K562 (cell line): ENCODE measurements around the gene TMCO4. TPM values are rescaled to one million over a fixed set of nuclear protein-coding genes. Genes with fewer than 3 reads are reported as not detected.

Experiments used
- ATAC-seq: fragments of 200-7000 bp; cut with Tn5 transposase; 3 replicates; pipeline ENCODE4 v1.9.1; 2020; ENCODE audit warnings: moderate library complexity
- BruUV-seq: library from RNA; stranded (reverse); fragments of 400-500 nt; replicated peaks from 2 replicates; lab custom pipeline; 2021; lab: Mats Ljungman, UMichigan
- CTCF ChIA-PET: fragments of 300-600 bp; formaldehyde crosslinking; extraction: SDS; loops from one replicate; lab custom pipeline; 2021; ENCODE audit warnings: low intra/inter-chr PET ratio; lab: Yijun Ruan, JAX
- POLR2A ChIA-PET: fragments of 300-600, 350-650 bp; sonication (Branson Sonifier 250); formaldehyde crosslinking; extraction: SDS; loops from one replicate; lab custom pipeline; 2021; ENCODE audit warnings: antibody characterized with exemption, inconsistent platforms; lab: Yijun Ruan, JAX
- DNase-seq, 4 experiments: peaks; one replicate each; pipeline versions ENCODE4 v3.0.0 to v3.0.0-alpha.2; 2011 to 2018; ENCODE audit warnings: low spot score in 3 of 4, mixed read lengths in 3 of 4; ENCODE audit errors: extremely low read depth in 1 of 4
- FAIRE-seq: peaks from 2 replicates; lab custom pipeline; 2011; peaks lifted over from hg19 to GRCh38; lab: Jason Lieb, UNC
- H2AFZ ChIP-seq: 2 replicates; pipeline ENCODE4 v1.6.0; 2011; ENCODE audit warnings: low read depth, low read length, control low read depth, inconsistent platforms
- H3K27ac ChIP-seq: fragments of 200-600 bp; 3 replicates; pipeline ENCODE4 v1.8.0; 2011; ENCODE audit warnings: low read depth, mild to moderate bottlenecking, control low read depth, inconsistent platforms, low read length, moderate library complexity, mixed read lengths; ENCODE audit errors: extremely low read depth
- H3K27me3 ChIP-seq, 2 experiments: fragments of 300-600 bp in 1 of 2; 2 replicates in 1 of 2; 3 replicates in 1 of 2; pipeline versions ENCODE4 v1.6.0 to v1.8.0; 2011; ENCODE audit warnings: inconsistent platforms in 2 of 2, low read length in 2 of 2, mild to moderate bottlenecking in 1 of 2, mixed read lengths in 1 of 2, moderate library complexity in 1 of 2; ENCODE audit not compliant: control insufficient read depth in 2 of 2, insufficient read depth in 2 of 2
- H3K36me3 ChIP-seq: fragments of 300-600 bp; 3 replicates; pipeline ENCODE4 v1.8.0; 2011; ENCODE audit warnings: mild to moderate bottlenecking, low read length, inconsistent platforms; ENCODE audit not compliant: control insufficient read depth, insufficient read depth
- H3K4me1 ChIP-seq, 2 experiments: fragments of 200-600 bp in 1 of 2; replicated peaks in 1 of 2; 2 replicates in 1 of 2; 3 replicates in 1 of 2; pipeline versions ENCODE4 v1.5.1 to v1.8.0; 2011; ENCODE audit warnings: inconsistent platforms in 2 of 2, low read length in 2 of 2, mild to moderate bottlenecking in 1 of 2, mixed read lengths in 1 of 2, moderate library complexity in 1 of 2; ENCODE audit not compliant: control insufficient read depth in 2 of 2, insufficient read depth in 2 of 2
- H3K4me2 ChIP-seq: 2 replicates; pipeline ENCODE4 v1.6.1; 2011; ENCODE audit warnings: low read length, control low read depth, inconsistent platforms, mixed read lengths; ENCODE audit not compliant: insufficient read depth
- H3K4me3 ChIP-seq: fragments of 200-600 bp; sonication (generic), shearing (Covaris generic); 2 replicates; pipeline ENCODE4 v1.5.1; 2016; ENCODE audit warnings: control low read depth, inconsistent platforms
- H3K79me2 ChIP-seq: fragments of 200-600 bp; 3 replicates; pipeline ENCODE4 v1.8.0; 2011; ENCODE audit warnings: low read length, inconsistent platforms; ENCODE audit not compliant: control insufficient read depth, insufficient read depth
- H3K9ac ChIP-seq, 2 experiments: 2 replicates each; pipeline versions ENCODE4 v1.6.0 to v1.6.1; 2011; ENCODE audit warnings: low read depth in 2 of 2, low read length in 2 of 2, control low read depth in 1 of 2, inconsistent platforms in 1 of 2, mild to moderate bottlenecking in 1 of 2, mixed read lengths in 1 of 2; ENCODE audit not compliant: insufficient read depth in 1 of 2
- H3K9me1 ChIP-seq: one replicate; pipeline ENCODE4 v1.6.0; 2011; ENCODE audit warnings: inconsistent platforms, mild to moderate bottlenecking, low read length, moderate library complexity; ENCODE audit not compliant: control insufficient read depth, insufficient read depth
- H3K9me3 ChIP-seq: replicated peaks from 2 replicates; pipeline ENCODE4 v1.5.1; 2011; ENCODE audit warnings: low read depth, low read length, inconsistent platforms; ENCODE audit not compliant: control insufficient read depth, insufficient read depth
- H4K20me1 ChIP-seq: replicated peaks from 2 replicates; pipeline ENCODE4 v1.6.1; 2011; ENCODE audit warnings: low read length, inconsistent platforms, mixed read lengths; ENCODE audit not compliant: control insufficient read depth, insufficient read depth
- ARID2 ChIP-seq: fragments of 450-650 bp; IDR thresholded peaks from 2 replicates; pipeline ENCODE4 v1.6.1; 2017; ENCODE audit warnings: antibody characterized with exemption, mild to moderate bottlenecking
- BDP1 ChIP-seq: IDR thresholded peaks from 3 replicates; pipeline ENCODE4 v1.6.1; 2011; ENCODE audit not compliant: insufficient read length, insufficient read depth
- EWSR1 ChIP-seq: fragments of 450-650 bp; IDR thresholded peaks from 2 replicates; pipeline ENCODE4 v1.6.1; 2018; ENCODE audit warnings: borderline replicate concordance, mild to moderate bottlenecking, low read depth, moderate library complexity; ENCODE audit not compliant: partially characterized antibody
- HMGXB4 ChIP-seq: sonication (generic); formaldehyde crosslinking; IDR thresholded peaks from 2 replicates; pipeline ENCODE4 v1.8.1; 2023; ENCODE audit warnings: mild to moderate bottlenecking, missing genetic modification reagents
- ID3 ChIP-seq, 2 experiments: fragments of 250-450 bp in 1 of 2; fragments of 450-650 bp in 1 of 2; sonication (Bioruptor Pico) in 1 of 2; IDR thresholded peaks; 2 replicates each; pipeline versions ENCODE4 v1.6.1 to v1.8.0; 2016 to 2021; ENCODE audit warnings: mild to moderate bottlenecking in 2 of 2, moderate library complexity in 2 of 2, missing compliant biosample characterization in 1 of 2, missing genetic modification characterization in 1 of 2
- IRF2 ChIP-seq: sonication (generic); formaldehyde crosslinking; IDR thresholded peaks from 2 replicates; pipeline ENCODE4 v1.8.1; 2022; ENCODE audit warnings: mild to moderate bottlenecking, missing genetic modification reagents
- MTA3 ChIP-seq: fragments of 450-650 bp; formaldehyde crosslinking; IDR thresholded peaks from 2 replicates; pipeline ENCODE4 v1.6.1; 2017; ENCODE audit warnings: mild to moderate bottlenecking, borderline replicate concordance
- PHTF2 ChIP-seq: fragments of 250-450 bp; sonication (Bioruptor Pico); IDR thresholded peaks from 2 replicates; pipeline ENCODE4 v1.5.0; 2021; ENCODE audit warnings: mild to moderate bottlenecking
- TRIM28 ChIP-seq: fragments of 450-650 bp; IDR thresholded peaks from 2 replicates; pipeline ENCODE4 v1.6.1; 2017
- ZNF217 ChIP-seq: sonication (generic); formaldehyde crosslinking; IDR thresholded peaks from 2 replicates; pipeline ENCODE4 v1.8.0; 2022; ENCODE audit warnings: mild to moderate bottlenecking, missing genetic modification reagents
- WGBS: fragments of 100-300 bp; shearing (Covaris generic); methylation state at CpG from one replicate; pipeline ENCODE4 v1.1.6; 2016; ENCODE audit warnings: low coverage, mixed read lengths; ENCODE audit not compliant: insufficient coverage; ENCODE audit errors: missing lambda C conversion rate; 5-methylcytosine and 5-hydroxymethylcytosine counted together
- in situ Hi-C: fragments of 300-500 bp; cut with MboI; formaldehyde crosslinking; loops from 4 replicates; pipeline ENCODE4 v1.15.0; 2018; ENCODE audit warnings: inconsistent platforms, mixed read lengths
- intact Hi-C: fragments of 100-400 bp; cut with micrococcal nuclease; formaldehyde crosslinking; loops from 2 replicates; pipeline ENCODE4 v1.14.2; 2022
- polyA plus RNA-seq, 8 experiments: library from polyadenylated mRNA; depleted of rRNA in 4 of 8; stranded (reverse) in 5 of 8; unstranded in 3 of 8; fragments of >200 nt; fragmentation: Nextera tagmentation in 2 of 8; fragmentation: Illumina TruSeq in 1 of 8; extraction: Ambion mirVana in 2 of 8; extraction: Trizol in 1 of 8; gene quantifications; 2 replicates each; pipeline versions ENCODE4 v1.2.1 to v1.2.3, GENCODE V29; 2011 to 2014; ENCODE audit warnings: inconsistent platforms in 1 of 8, missing spikeins in 1 of 8
- total RNA-seq, 7 experiments: library from RNA; depleted of rRNA in 6 of 7; stranded (reverse); fragments of >200 nt in 6 of 7; fragmentation: Illumina TruSeq in 2 of 7; extraction: Trizol in 2 of 7; gene quantifications; 2 replicates each; pipeline versions ENCODE4 v1.2.1 to v1.2.3, GENCODE V29; 2011 to 2021; ENCODE audit warnings: low replicate concordance in 1 of 7
- TF ChIP-seq, protein P1 (sequence below), 2 experiments: IDR thresholded peaks; 2 replicates each; pipeline ENCODE4 v1.6.1; 2011; ENCODE audit warnings: borderline replicate concordance in 1 of 2, control low read depth in 1 of 2, low read depth in 1 of 2, low read length in 1 of 2, mild to moderate bottlenecking in 1 of 2, mixed read lengths in 1 of 2, moderate library complexity in 1 of 2; ENCODE audit not compliant: insufficient read depth in 1 of 2, insufficient read length in 1 of 2, poor library complexity in 1 of 2, severe bottlenecking in 1 of 2; ENCODE audit errors: extremely low read depth in 1 of 2

TMCO4 gene
- total and polyA plus RNA-seq, 9 of the 15 experiments (the other 6 are each of a cell fraction or from before 2014, with no cell fraction given), result 0.06 to 2.1 (median 1.2) TPM

DNA sequence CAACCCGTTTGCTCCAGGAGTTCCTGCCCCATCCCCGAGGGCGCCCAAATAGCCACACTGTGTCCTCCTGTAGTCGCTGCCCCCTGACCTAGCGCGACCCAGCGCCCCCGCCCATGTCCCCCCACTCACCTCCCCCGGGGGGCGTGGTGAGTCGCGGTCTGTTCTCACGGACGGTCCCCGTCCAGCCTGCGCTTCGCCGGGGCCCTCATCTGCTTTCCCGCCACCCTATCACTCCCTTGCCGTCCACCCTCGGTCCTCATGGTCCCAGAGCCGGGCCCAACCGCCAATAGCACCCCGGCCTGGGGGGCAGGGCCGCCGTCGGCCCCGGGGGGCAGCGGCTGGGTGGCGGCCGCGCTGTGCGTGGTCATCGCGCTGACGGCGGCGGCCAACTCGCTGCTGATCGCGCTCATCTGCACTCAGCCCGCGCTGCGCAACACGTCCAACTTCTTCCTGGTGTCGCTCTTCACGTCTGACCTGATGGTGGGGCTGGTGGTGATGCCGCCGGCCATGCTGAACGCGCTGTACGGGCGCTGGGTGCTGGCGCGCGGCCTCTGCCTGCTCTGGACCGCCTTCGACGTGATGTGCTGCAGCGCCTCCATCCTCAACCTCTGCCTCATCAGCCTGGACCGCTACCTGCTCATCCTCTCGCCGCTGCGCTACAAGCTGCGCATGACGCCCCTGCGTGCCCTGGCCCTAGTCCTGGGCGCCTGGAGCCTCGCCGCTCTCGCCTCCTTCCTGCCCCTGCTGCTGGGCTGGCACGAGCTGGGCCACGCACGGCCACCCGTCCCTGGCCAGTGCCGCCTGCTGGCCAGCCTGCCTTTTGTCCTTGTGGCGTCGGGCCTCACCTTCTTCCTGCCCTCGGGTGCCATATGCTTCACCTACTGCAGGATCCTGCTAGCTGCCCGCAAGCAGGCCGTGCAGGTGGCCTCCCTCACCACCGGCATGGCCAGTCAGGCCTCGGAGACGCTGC is 133.9 kb downstream of the TMCO4 start (continued):
- TF ChIP-seq, protein P1, sequence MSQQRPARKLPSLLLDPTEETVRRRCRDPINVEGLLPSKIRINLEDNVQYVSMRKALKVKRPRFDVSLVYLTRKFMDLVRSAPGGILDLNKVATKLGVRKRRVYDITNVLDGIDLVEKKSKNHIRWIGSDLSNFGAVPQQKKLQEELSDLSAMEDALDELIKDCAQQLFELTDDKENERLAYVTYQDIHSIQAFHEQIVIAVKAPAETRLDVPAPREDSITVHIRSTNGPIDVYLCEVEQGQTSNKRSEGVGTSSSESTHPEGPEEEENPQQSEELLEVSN (IDR thresholded peaks at IDR 0.05; ENCODE audit: borderline replicate concordance in 1 of 2, extremely low read depth in 1 of 2, insufficient read depth in 1 of 2, insufficient read length in 1 of 2, low read depth in 1 of 2, low read length in 1 of 2, poor library complexity in 1 of 2, severe bottlenecking in 1 of 2), result peak in 1 of 2 experiments; percentile 7
- TF ChIP-seq ID3 (CRISPR knock-in tag; IDR thresholded peaks at IDR 0.05), result no peak
- TF ChIP-seq ID3 (tag; IDR thresholded peaks at IDR 0.05), result no peak

DNA sequence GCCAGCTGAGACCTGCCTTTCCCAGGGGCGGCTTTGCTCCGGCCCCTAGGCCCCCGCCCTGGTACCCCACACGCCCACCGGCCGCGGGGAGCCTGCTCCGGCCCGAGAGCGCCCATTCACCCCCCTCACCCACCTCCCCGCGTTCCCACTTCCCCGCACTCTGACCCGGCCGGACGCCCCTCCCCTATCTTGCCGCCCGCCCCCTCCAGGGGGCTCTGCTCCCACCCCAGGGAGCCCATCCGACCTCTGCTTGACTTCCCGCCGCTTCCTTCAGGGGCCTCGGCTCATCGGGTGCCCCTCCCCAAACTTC is 134.6 kb downstream of the TMCO4 start:
- H3K4me3 ChIP-seq, result no peak overlapping the region
- no peak for TF ChIP-seq MTA3
- TF ChIP-seq HMGXB4 (CRISPR knock-in tag), result no peak
- no peak for TF ChIP-seq TRIM28
- TF ChIP-seq BDP1, result no peak
- TF ChIP-seq IRF2 (CRISPR knock-in tag), result no peak
- no peak for TF ChIP-seq ZNF217 (CRISPR knock-in tag)
- no peak for TF ChIP-seq ARID2
- TF ChIP-seq EWSR1, result no peak
- no peak for TF ChIP-seq PHTF2 (CRISPR knock-in tag)

More for the DNA sequence above, 134.6 kb downstream of the TMCO4 start:
- in situ Hi-C loops, result loop anchor here (25.0 kb wide), 1 partner anchor 1053 kb away; no protein-coding TSS in a partner anchor
- DNase-seq (peak in 2 of 4 experiments; percentile 42 to 52), ATAC-seq (no peak), FAIRE-seq (no peak)
- Histone ChIP-seq H4K20me1 (peaks cover 5% of the 10 kb centered on the region), H2AFZ (no peak overlapping the region), H3K79me2 (no peaks in the 10 kb centered on the region), H3K36me3 (no peaks in the 10 kb centered on the region), H3K9ac (peak overlapping the region in 1 of 2 experiments; percentile 55; a peak in 1 of 4 replicates), H3K9me3 (no peaks in the 10 kb centered on the region), H3K4me1 (peaks cover 0 to 21% of the 10 kb centered on the region in 2 experiments; a peak in 2 of 5 replicates), H3K4me2 (no peak overlapping the region), H3K27ac (no peak overlapping the region), H3K27me3 (peaks cover 44 to 80% of the 10 kb centered on the region in 2 experiments; a peak in 4 of 5 replicates), H3K9me1 (no peaks in the 10 kb centered on the region)
- intact Hi-C loops, result no loop called here
- POLR2A ChIA-PET, result no interaction called here
- CTCF ChIA-PET, result no interaction called here
- BruUV-seq, result no TSS peak
- WGBS, result 3% methylated on average over 20 of the region's 23 CpGs
